Measurements from ENCODE around the gene CREB5.
"Not testable (repeated sequence)": the region's sequence is repeated elsewhere in the genome, so short reads cannot be mapped to it uniquely, and the experiment has no call there.

CREB5 gene

DNA sequence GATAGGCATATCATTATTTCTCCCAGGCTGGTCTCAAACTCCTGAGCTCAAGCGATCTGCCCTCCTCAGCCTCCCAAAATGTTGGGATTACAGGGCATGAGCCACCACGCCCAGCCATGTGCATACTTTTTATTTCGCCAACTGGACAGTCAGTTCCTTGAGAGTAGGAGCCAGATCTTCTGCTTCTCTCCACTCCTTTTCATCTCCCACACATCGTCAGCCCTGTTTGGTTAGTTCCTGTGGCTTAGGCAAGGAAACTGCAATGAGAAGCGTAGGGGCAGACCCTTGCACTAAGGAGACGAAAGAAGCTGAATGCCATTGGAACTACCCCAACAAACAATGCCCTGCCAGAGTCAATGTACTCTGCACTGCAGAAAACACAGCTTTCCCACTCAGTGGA lies 367.6 kb downstream of the CREB5 start:
- no peak for DNase-seq (ENCODE audit: low read depth)

DNA sequence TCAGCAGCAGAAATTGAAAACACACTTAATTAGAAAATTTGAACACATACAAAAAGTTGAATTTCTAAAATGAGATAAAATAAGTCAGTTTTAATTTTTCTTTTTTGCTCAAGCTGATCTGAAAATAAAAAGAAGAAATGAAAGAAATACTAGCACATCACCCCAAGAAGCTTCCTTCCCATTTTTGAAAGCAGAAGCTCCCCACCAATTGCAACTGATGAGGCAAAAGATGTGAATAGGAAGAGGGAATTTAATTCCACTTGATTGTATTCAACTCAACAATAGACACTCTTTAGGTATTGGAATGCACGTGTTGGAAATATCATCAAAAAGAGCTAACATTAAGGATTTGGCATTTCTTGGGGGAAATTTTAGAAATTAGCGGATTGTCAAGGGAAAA lies 370.0 kb downstream of the CREB5 start:
- DNase-seq (ENCODE audit: low read depth), result no peak

DNA sequence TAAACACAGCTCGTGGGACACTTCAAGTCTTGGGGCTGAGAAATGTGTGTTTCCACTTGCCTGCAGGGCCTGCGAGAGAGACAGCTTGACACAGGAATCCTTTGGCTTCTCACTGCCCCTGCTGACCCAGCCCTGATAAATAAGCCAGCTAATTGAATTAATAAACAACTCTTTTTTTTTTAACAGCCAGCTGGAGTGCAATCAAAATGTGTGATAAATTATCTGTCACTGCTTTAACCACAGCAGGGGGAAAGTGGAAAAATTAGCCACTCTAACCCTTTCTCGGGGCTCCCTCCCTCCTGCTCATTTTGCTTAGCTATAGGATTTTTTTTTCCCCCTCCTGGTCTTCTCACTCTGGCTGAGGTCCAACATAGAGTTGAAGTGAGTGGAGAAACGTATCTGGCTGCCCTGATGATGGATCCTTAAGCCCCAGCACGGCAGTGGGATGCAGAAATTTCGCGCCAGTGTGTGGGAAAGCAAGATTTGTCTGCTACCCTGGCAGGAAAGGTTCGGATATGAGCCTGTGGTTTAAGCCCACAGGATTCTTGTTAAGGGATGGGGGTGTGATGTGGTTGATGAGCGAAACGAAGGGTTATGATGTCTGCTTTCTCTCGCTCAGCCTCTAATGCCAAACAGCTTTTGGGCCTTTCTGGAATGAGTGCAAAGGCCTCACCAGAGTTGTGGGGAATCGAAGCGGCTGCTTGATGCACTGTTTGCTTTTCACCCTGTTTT lies 372.0 kb downstream of the CREB5 start:
- DNase-seq (ENCODE audit: low read depth), result no peak

DNA sequence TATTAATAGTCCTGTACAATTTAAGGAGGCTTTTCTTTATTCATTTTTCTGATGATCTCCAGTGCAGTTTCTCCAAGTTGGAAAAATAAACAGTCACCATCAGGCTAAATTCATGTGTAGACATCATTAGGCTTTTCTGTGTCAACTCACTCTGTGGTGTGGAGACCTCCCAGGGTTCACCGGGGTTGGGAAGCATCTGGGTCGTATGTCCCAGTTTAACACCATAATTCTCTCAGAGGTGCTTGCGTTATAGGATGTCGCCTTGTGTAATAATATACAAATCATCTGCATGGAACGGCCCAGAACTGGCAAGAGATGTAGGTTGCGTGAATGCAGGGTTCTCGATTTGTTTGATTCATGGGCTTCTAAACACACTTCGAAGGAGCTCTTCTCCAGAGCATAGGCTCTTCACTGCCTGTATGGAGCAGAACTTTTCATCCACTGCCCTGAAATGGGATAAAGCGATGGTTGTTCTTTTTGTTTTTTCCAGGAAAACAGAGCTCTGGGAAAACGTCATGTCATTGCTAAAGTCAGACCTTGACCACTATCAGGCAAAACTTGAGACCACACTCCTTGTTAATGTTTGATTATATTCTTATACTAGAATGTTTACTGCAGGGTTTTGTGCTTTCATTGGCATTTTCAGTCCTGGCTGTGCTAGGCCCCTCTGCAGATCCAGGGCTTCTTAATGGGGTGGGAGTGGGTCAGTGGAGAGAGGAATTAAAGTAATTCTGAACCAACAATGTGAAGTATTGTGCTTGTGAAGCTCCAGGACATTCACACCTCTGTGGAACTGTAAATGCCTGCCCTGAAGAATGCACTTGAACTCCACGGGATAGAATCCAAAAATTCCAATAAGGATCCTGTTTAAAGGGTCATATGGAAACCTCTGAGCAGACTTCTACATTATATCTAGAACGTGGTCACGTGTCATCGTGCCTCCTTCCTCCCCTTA lies 373.0 kb downstream of the CREB5 start:
- no peak for DNase-seq (ENCODE audit: low read depth)

DNA sequence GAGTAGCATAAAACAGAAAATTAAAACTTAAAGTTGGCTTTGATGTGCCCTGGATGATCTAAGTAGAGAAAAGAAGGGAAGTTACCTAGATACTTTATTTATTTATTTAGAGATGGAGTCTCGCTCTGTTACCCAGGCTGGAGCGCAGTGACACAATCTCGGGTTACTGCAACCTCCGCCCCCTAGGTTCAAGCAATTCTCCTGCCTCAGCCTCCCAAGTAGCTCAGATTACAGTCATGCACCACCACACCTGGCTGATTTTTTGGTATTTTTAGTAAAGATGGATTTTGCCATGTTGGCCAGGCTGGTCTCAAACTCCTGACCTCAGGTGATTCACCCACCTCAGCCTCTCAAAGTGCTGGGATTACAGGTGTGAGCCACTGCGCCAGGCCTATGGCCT lies 373.8 kb downstream of the CREB5 start:
- not testable (repeated sequence) for DNase-seq (ENCODE audit: low read depth)

DNA sequence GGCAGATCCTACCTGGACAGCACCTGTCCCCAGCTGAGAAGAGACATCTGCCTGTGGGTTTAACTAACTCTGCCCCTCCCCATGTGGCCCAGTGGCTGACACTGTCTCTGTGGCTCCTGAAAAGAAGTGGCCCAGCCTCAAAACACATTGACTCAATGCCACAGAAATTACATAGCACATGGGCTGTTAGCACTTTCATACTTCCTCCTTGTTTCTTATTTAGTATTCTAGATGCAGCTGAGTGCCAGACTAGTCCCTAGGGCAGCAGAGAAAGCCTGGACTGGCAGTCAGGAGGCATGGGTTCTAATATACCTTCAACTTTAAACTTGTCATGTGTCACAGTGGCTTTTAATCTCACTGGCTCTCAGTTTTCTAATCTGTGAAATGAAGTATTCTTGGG lies 374.8 kb downstream of the CREB5 start:
- DNase-seq (ENCODE audit: low read depth), result no peak

DNA sequence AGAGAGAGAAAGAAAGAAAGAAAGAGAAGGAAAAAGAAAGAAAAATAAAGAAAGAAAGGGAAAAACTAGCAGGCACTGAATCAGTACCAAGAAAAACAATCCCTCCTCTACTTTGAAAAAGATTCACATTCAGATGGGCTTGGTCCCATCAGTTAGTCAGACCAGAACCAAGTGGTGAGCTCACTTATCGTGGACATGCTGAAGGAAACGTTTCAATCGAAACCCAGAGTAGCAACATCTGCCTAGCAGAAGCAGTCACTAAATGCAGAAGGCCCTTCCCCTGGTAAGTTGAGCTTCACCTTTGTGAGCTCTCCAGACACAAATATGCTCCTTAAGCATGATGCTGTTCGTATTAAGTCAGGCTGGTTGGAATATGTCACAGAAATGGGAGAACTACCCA lies 378.1 kb downstream of the CREB5 start:
- DNase-seq (ENCODE audit: low read depth), result no peak

DNA sequence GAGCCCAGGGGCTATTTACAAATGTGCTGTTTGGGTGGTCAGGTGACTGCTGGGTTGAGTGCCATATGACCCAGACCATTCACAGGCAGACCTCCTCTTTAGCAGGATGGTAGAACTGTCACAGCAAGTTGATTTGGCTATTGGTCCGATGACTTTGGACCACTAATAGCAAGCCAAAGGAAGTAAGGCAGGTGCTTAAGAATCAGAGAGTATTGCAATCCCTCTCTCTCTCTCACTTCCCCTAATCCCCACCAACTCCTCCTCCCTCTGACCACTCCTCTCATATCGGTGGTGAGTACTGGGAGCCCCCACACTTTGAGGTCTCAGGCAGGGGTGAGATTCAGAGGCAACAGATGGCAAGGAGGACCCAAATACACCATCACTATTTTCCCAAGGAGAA lies 380.5 kb downstream of the CREB5 start:
- no peak for DNase-seq (ENCODE audit: low read depth)

DNA sequence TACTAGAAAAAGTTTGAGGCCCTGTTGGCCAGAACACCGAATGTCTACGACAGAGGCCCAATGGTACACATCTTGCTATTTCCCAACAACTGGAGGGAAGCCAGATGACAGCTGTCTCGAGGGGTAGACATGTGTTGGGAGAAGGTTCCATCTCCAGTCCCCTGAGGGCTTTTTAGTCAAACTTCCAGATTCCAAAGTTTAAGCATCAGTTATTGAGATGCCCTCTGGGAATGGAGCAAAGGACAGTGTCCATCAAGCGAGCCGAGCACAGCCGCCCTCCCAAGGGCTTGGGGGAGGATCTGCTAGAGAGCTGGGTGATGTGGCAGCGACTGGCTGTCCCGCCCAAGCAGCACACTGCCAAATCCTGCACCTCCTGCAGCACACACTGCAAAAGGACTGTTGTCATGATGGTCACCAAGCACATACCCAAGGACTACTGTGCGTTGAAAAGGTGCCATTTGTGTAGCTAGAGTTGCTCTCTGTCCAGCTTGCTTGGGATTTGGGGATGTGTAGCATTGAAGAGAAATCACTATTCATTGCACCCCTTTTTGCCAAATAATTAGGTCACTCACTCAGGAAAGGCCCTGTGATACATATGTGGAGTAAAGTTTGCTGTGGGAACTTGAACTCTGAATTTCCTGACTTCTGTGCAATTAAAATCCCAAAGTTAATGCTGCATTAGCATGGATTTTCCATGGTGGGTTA lies 381.2 kb downstream of the CREB5 start:
- no peak for DNase-seq (ENCODE audit: low read depth)

DNA sequence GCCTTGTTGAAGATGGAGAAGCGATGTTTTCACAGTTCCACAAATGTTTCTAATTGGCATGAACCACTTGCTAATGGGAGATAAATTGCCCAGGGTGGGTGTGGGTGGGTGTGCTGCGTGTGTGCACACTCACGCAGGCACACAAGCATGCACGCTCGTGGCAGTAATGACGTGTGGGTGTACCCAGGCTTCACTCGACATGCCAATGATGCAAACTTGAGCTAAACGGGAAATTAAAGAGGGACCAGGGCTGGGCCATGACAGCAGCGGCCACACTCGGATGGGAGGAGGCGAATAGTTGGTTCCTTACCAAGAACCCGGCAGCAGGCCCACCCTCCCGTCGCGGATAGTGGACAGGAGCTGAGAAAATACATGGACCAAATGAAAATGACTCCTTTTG lies 386.0 kb downstream of the CREB5 start:
- no peak for DNase-seq (ENCODE audit: low read depth)

DNA sequence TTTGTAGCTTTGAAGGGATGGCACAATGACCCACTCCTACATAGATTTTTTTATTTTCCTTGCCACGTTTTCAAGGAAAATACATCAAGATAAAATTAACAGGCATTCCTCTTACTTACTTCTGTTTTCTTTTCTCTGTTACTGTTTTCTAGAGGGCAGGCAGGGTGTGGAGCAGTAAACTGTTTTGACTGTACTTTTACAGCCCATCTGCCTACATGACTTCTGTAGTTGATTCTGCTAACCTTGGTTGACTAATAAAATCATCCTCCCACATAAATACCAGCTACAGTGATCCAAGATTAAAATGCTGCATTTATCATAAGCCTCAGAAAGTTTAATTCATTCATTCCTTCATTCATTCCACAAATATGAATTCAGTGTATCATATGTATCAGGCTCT lies 387.3 kb downstream of the CREB5 start:
- DNase-seq (ENCODE audit: low read depth), result no peak

DNA sequence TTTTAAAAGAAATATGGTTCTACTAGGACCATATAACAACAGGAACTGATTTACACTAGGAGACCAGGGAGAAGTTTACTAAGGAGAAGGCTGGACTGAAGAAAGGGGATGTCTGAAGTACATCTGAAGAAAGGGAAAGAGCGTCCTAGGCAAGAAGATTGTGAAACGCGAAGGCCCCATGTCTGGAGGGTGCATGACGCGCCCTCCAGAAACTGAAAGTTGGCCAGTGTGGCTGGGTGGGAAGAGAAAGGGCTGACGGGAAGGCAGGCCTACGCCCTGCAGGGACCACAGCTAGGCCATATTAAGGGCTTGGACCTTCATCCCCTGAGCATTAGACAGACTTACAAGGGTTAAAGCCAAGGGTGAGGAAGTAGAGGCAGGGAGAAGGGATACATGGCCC lies 387.8 kb downstream of the CREB5 start:
- DNase-seq (ENCODE audit: low read depth), result no peak

DNA sequence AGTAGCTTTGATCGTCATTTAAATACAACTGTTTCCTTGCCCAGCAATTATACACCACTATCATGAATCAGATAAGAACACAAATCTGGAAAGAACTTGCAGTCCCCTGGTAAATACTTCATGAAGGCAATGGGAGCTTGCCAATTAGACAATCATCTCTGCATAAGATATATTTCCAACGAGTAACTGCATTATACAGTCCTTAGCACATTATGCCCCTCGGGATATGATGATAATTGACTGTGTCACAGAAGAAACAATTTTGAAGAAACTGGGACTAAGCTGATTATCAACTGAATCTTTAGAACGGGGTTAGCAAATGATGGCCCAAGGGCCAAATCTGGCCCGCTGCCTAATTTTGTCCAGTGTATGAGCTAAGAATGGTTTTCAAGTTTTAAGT lies 390.1 kb downstream of the CREB5 start:
- DNase-seq (ENCODE audit: low read depth), result no peak

DNA sequence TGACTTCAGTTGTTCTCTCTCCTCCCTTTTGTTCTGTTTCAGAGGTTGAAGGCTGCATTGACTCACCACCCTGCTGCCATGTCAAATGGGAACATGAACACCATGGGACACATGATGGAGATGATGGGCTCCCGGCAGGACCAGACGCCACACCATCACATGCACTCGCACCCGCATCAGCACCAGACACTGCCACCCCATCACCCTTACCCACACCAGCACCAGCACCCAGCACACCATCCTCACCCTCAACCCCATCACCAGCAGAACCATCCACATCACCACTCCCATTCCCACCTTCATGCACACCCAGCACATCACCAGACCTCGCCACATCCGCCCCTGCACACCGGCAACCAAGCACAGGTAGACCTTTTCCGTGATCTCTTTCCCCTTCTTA lies 391.8 kb downstream of the CREB5 start:
- DNase-seq (ENCODE audit: low read depth), result no peak

DNA sequence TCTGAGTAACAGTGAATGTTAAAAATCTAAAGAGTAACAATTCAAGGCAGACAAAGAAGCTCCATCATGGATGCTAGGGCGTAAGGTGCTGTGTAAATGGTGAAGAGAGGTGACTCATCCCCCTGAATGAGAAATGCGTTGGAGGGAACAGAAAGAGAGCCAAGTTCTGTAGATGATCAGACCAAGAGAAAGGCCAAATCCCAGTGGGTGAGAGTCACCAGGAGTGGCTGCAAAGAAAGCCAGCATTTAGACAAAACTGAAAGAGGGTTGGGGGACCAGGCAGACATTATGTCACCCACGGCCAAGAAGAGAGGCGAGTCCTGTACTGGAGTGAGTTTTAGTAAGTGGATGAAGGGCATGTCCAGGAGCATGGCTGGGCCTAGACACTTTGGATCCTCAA lies 392.7 kb downstream of the CREB5 start:
- no peak for DNase-seq (ENCODE audit: low read depth)

DNA sequence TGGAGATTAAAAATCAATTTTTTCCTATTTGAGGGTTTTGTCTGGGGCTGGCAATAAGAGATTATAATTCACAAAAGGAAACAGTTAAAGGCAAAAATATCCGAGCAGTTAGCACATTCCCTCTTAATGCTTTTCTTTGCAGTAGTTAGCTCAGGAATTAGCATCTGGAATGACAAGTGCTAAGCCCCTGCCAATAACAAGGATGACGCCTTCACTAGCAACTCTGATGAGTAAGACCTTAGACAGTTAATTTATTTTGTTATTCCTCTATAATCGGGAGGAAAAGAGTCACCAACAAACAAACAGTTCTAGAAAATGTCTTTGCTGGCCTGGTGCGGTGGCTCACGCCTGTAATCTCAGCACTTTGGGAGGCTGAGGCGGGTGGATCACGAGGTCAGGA lies 394.5 kb downstream of the CREB5 start:
- DNase-seq (ENCODE audit: low read depth), result no peak

DNA sequence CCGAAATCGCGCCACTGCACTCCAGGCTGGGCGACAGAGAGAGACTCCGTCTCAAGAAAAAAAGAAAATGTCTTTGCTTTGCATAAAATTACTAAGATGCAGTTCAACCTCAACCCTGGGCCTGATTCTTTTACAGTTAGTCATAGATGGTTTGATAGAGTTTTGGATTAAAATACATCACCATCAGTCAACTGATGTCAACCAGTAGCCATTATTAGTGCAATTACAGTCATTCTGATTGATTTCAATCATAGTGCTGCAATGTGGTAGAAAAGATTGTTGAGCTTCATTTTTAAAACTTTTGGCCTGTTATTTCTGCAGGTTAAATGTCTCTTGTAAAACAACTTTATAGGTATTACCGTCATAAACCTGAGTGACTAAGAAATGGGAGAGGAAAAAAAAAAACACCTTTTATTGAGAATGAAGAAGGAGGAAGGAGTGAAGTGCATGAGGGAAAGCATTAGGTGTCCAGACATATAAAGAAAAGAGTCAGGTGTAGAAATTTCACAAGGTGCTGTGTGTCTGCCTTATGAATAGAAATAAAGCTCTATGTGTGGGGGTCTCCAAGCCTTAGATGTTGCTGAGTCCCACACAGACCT lies 395.2 kb downstream of the CREB5 start:
- DNase-seq (ENCODE audit: low read depth), result no peak

DNA sequence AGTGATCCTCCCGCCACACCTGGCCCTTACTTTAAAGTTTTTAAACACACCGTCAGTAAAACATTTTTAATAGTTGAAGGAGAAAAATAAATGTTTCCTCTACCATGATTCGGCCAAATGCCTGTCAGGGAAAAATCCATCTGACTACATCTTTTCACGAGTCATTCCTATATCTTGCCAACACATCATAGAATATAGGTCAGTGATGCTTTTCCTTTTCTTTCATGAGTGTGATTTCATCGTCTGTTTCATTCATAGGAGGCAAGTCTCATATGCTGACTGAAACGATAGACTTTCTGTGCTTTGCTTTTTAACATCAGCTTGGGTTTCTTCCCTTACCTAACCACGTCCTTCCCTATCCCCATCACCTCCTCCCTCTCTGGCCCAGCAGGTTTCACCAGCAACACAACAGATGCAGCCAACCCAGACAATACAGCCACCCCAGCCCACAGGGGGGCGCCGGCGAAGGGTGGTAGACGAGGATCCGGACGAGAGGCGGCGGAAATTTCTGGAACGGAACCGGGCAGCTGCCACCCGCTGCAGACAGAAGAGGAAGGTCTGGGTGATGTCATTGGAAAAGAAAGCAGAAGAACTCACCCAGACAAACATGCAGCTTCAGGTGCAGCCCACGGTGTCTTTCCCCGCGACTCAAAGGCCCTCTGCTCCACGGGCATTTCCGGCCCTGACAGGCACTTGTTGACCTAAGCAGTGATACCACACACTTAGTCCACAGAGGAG lies 396.6 kb downstream of the CREB5 start:
- DNase-seq (ENCODE audit: low read depth), result no peak

DNA sequence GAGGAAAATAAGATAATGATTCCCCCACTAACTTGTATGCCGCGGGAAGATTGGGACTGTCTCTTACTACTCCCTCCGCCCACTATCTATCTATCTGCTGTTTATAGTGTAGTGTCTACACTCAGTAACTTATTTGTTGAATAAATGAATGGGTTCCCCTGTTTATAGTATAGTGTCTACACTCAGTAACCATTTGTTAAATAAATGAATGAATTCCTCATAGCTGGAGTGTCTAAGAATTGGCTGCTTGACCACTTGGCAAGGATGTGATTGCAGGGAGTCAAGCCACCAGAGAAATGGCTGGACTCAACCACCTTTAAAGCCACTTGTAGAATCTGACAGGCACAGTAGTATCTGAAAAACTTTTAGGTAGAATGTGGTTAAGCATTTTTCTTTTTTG lies 398.7 kb downstream of the CREB5 start:
- no peak for DNase-seq (ENCODE audit: low read depth)

DNA sequence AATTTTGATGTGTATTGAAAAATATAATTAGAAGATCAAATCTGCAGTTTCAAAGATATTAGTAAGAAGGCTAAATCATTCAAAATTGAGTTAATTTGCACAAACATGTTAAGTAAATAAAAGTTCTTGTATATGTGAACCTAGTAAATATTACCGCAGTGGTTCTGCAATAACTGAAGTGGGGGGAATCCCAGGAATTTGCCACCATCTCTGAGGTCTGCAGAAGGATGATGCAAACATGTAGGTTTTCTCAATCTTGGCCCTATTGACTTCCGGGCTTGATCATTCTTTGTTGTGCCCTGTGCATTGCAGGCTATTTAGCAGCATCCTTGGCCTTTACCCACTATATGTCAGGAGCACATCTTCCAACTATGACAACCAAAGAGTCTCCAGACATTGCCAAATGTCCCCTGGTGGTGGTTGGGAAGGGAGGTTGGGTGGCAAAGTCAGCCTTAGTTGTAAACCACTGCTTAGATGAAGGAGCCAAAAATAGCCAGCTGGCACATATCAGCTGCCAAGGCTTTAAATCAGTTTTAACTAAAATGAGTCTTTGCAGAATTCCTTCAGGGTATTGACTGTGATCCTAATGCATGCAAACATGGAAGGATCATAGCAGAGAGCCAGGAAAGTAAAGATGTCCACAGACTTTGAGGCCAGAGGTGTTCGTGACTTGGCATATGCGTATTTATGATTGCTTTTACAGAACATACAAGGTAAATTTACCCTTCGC lies 399.5 kb downstream of the CREB5 start:
- no peak for DNase-seq (ENCODE audit: low read depth)

DNA sequence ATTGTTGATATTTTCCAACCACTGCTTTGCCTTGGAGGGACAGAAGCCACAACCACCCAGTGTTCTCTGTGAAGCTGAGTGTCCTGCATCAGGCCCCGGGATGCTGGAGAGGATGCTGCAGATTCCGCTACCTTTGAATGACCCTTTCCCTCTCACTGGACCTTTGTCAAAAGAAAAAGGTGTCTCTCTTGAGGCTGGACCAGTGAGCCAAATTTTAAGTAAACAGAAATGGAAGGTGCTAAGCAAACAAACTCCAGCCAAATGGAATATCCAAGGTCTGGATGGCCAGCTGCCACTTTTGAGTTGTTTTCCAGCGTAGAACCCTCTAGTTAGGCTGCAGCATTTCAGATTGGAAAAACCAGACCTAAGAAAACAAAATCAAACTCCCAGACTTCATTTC lies 400.3 kb downstream of the CREB5 start:
- DNase-seq (ENCODE audit: low read depth), result no peak
